ENCODE data around the gene KRTAP5-5.
"Not testable (repeated sequence)": the region's sequence is repeated elsewhere in the genome, so short reads cannot be mapped to it uniquely, and the experiment has no call there.

Gene KRTAP5-5

DNA sequence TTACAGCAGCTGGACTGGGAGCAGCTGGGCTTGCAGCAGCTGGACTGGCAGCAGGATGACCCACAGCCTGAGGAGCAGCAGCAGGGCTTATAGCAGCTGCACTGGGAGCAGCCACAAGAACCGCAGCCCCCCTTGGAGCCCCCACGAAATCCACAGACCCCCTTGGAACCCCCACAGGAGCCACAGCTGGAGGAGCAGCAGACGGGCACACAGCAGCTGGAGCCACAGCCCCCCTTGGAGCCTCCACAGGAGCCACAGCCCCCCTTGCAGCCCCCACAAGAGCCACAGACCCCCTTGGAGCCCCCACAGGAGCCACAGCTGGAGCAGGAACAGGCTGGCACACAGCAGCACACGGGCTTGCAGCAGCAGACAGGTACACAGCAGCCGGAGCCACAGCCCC is 21.7 kb upstream of the KRTAP5-5 start:
- not testable (repeated sequence) for DNase-seq

- no peak for DNase-seq
These were observed 21.2 kb upstream of the KRTAP5-5 start, which contains the start of gene KRTAP5-3 for GRCh38 chr11:1608363-1608762. KRTAP5-3 (minus strand) TSS chr11:1608463; CDS start chr11:1608385, 78 bp downstream.

GRCh38 chr11:1618231-1618630 is 11.3 kb upstream of the KRTAP5-5 start:
- no peak for DNase-seq

DNA sequence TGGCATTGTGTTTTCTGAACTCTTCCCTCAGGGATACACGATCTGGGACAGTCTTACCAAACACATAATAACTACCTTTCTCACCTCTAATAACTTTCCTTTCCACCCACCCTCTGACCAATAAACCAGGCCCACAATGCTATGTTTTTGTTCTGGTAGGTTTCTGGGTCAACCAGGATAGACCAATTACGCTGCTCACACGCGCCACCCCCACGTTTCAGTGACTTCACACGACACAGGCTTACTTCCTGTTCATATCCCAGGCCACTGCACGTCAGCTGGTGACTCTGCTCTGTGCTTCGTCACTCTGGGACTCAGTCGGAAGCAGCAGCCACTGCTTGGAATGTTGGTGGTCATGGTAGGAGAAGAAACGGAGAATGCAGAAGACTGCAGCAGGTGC is 10.1 kb upstream of the KRTAP5-5 start:
- no peak for DNase-seq

DNA sequence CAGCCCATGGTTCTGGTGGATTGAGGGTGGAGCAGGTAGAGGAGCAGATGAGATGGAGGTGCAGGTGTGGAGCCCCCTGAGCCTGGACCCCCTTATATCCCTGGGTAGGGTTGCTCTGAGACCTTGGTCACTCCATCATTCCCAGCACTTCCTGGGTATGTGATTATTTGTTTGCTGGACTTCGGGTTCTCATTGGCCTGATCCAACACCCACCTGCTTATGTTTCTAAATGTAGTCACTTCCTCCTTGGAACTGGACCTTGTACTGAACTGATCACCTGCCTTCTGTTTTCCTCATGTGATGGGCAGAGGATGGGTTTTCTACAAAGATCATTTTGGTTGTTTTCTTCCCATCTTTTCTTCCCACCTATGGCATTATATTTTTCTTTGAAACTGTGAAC is 7.5 kb upstream of the KRTAP5-5 start, which contains the start of gene KRTAP5-4:
KRTAP5-4 (minus strand) TSS at position 53 of the 400 bp plus-strand sequence; CDS start at position 8, 45 bp downstream.
- DNase-seq = no peak

DNA sequence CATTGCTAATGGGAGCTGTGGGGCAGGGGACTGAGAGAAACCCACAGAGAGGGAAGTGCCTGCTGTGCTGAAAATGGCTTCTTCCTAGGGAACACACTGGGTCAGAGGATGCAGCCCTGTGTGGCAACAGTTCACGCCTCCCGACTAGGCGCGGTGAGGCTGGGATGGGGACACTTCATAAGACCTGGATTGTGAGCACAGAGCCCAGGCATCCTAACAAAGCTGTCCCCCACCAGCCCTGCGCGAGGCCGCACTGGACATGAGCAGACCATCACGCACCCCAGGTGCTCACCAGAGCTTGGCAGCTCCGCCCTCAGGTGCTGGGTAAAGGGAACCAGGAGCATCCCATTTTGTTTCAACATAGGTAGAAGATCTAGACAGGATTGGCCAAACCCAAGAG is 5.9 kb upstream of the KRTAP5-5 start:
- DNase-seq = no peak

- no peak for DNase-seq
These were observed 5.0 kb upstream of the KRTAP5-5 start for GRCh38 chr11:1624621-1625020.

- no peak for DNase-seq
These were observed 4.0 kb upstream of the KRTAP5-5 start for GRCh38 chr11:1625541-1625940.

DNA sequence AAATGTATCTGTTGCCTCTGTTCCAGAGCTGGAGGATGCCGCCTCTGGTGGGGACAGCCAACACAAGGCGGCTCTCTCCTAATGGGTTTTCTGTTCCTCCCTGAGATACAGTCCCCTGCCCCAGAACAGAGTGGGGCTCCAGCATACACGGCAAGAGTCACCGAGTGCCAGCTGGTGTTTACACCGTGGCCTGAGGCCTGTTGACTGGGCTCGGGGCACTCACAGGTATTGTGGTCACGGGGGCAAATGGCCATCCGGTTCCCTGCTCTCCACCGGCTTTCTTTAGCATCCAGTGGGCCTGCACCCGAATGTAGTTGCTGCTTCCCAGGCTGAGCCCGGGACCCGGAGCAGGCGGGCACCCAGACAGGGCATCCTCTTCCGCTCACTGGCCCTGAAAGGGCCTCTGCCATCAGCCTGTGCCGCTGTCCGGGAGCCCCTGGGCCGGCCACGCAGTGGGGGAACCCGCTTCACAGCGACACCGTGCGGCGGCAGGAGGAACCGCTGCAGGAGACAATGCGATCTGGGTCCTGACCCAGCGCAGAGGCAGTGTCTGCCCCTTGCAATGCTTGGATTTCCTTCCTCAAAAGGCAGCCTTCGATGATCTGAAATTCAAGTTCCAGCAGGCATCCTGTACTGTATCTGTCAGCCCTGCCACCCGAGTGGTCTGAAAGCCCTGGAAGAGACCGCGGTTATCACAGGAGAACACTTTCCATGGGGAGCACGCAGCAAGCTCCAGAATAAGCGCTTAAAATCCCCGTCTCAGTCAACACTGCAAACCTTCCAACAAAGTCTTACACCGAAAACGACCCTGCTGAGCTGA is 859 bp upstream of the KRTAP5-5 start:
- peak; percentile 59 for DNase-seq

GRCh38 chr11:1630271-1630670 is 696 bp downstream of the KRTAP5-5 start:
- DNase-seq = no peak

DNA sequence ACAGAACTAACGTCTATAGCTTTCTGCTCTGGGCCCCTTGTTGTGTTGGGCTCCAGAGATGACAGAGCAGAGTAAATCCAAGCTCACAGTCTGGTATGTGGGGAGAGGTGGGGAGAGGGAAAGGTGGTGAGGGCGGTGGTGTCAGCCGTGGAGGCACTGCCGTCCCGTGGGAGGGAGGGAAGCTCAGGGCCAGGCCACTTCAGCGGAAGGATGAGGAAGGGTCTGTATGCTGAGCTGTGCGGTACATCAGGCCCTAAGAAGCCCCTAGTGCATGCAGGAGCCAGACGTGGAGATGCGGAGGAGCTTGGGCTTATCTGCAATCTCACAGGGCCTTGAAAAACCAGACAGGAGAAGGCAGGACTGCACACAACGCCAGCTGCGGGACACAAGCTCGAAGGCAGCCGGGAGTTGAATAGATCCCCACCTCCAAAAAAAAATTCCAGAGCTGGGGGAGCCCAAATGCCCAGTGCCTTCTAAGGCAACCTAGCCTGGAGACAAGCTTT is 1.5 kb downstream of the KRTAP5-5 start:
- DNase-seq = no peak

DNA sequence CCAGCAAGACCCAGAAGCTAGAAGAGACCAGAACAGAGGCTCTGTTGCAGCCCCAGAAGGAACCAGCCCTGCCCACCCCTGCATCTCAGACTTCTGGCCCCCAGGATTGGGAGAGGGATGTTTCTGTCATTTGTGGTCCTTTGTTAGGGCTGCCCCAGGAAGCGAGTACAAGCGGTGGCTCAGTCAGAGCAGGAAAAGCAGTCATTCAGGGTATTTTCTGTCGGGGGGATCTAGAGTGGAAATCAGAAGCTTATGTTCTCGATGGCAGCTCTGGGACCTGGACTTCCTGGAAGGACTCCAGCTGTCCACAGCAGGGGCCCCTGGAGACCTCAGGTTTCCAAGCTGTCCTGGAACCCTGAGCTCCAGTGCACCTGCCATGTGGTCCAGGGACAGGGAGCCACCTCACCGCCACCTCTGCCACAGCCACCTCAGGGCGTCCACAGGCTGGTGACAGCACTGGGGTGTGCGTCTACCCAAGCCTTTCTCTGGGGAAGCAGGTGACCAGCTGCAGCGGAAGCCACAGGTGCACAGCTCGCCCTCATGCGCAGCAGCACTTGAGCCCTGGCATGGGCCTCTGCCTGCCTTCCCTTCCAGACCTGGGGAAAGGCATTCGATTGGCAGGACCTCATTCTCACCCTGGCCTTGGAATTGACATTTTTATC is 2.6 kb downstream of the KRTAP5-5 start:
- no peak for DNase-seq

DNA sequence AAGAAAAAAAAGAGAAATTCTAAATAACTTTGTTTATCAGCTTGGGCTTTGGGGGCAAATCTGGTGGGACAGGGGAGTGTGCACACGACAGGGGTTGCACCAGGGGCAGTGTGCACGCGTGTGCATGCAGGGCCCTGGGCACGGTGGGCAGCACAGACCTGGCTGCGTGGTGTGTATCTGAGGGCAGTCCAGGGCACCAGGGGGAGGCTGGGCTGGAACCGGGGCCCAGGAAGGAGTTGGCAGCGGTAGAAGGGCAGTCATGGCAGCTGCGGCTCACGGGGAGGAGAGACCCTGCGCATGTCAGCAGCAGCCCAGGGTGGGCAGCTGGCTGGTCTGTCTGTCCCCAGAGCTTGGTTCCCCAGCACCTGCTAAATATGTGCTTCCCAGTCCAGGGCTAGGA is 4.3 kb downstream of the KRTAP5-5 start:
- no peak for DNase-seq

DNA sequence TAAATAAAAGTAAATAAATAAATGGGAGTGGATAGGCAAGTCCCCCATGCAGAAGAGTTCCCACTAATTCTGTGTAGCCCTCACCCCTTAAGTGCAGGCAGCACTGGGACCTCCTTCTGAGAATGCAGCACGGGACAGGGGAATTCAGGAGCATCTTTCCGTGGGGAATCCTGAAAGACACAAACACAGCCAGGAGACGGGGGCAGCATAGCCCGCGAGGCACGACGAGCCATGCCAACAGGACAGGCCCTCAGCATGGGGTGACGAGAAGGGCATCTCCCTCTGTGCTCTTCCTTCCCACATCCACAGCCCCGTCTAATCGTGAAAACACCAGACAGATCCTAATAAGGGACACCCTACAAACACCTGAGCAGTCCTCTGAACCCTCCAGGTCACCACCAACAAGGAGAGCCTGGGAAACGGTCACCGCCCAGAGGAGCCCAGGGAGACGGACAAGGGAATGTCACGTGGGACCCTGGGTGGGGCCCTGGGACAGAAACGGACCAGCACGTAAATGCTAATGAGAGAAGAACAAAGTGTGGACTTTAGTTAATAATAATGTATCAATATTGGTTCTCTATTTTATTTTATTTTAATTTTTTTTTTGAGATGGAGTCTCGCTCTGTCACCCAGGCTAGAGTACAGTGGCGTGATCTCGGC is 6.8 kb downstream of the KRTAP5-5 start:
- DNase-seq = no peak

GRCh38 chr11:1637628-1638027 is 8.1 kb downstream of the KRTAP5-5 start:
- DNase-seq = no peak

GRCh38 chr11:1638344-1638743 is 8.8 kb downstream of the KRTAP5-5 start:
- DNase-seq = no peak

- DNase-seq = no peak
These were observed 9.6 kb downstream of the KRTAP5-5 start for GRCh38 chr11:1639102-1639620.

DNA sequence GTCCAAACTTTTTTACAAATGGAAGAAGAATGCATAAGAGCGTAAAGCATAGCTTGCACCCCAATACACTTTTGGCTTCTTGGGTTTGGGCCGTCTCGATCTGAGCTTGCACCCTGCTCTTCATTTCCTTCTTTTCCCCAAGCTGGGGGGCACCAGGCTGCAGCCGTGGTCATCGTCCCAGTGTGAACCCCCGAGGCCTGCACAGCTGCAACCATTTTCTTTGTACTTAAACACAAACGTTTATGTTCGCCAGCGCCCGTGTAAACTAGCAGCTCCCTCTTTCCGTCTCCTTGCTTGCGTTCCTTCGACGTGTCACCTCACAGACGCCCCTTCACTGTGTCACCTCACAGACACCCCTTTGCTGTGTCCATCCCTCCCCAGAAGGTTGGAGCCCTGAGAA is 10.1 kb downstream of the KRTAP5-5 start:
- DNase-seq = no peak

GRCh38 chr11:1640076-1640946 is 10.7 kb downstream of the KRTAP5-5 start:
- no peak for DNase-seq

- DNase-seq = no peak
These were observed 11.5 kb downstream of the KRTAP5-5 start for GRCh38 chr11:1641096-1641495.

DNA sequence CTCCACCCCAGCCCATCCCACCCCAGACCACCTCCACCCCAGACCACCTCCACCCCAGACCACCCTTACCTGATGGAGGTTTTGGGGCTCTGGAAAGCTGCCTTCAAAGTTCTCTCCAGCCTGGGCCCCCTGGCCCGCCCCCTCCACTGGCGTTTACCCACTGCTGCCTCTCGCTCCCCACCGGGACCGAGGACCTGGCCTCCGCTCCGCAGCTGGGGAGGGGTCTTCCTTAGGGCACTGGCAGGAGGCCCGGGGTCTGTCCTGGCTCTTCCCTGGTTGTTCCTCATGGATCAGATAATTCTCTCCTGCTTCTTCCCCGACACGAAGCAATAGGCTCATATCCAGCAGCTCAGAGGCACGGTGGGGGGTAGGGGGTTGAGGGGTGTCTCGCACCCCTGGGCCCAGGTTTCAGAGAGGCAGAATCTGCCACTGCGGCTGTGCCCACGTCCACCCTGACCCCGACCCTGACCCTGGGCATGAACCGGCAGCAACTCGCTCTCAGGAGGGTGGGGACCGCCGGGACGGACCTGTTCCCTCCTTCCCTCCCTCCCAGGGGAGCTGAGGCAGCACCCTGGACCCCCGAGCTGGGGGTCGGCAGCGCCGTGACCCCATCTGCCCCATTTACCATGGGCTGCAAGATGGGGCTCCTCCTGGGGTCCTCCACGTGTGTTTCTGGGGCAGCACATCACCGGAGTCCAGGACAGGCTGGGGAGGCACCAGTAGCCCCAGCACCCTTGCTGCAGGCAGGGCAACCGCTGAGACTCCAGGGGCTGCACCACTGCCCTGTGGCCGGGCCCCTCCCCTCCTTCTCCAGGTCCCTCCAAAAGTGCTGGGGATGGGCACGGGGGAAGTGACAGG is 12.9 kb downstream of the KRTAP5-5 start:
- DNase-seq = no peak

Data from right forelimb (tissue), 1 donor.